Liver (tissue), 9 donors: Measurements from ENCODE around the gene KDM5A. TPM values are rescaled to one million over a fixed set of nuclear protein-coding genes. Genes with fewer than 3 reads are reported as not detected.

Source experiments
- DNase-seq: peaks from one replicate; pipeline ENCODE4 v3.0.0-alpha.2; 2017; ENCODE audit warnings: low spot score
- H3K27ac ChIP-seq, 2 donors: one replicate each; pipeline ENCODE4 v1.7.0; 2013; ENCODE audit warnings: inconsistent platforms in 2 of 2, low read length in 2 of 2, control low read depth in 1 of 2, low read depth in 1 of 2, mild to moderate bottlenecking in 1 of 2
- H3K27me3 ChIP-seq, 4 donors: one replicate each; pipeline versions ENCODE4 v1.6.1 to v1.7.0; 2013; ENCODE audit warnings: low read length in 3 of 4, inconsistent platforms in 1 of 4, mild to moderate bottlenecking in 1 of 4, moderate library complexity in 1 of 4; ENCODE audit not compliant: control insufficient read depth in 4 of 4, insufficient read depth in 4 of 4
- H3K36me3 ChIP-seq, 4 donors: one replicate each; pipeline versions ENCODE4 v1.6.1 to v1.7.0; 2013; ENCODE audit warnings: low read length in 3 of 4, mild to moderate bottlenecking in 3 of 4, low read depth in 1 of 4, moderate library complexity in 1 of 4; ENCODE audit not compliant: control insufficient read depth in 4 of 4, insufficient read depth in 3 of 4
- H3K4me1 ChIP-seq, 4 donors: one replicate each; pipeline versions ENCODE4 v1.6.1 to v1.7.0; 2013; ENCODE audit warnings: low read length in 3 of 4, mild to moderate bottlenecking in 3 of 4, moderate library complexity in 1 of 4; ENCODE audit not compliant: control insufficient read depth in 4 of 4, insufficient read depth in 4 of 4
- H3K4me3 ChIP-seq, 3 donors: one replicate each; pipeline versions ENCODE4 v1.6.1 to v1.7.0; 2013; ENCODE audit warnings: low read length in 3 of 3, control low read depth in 1 of 3, low read depth in 1 of 3, mild to moderate bottlenecking in 1 of 3
- H3K9ac ChIP-seq, 2 donors: one replicate each; pipeline ENCODE4 v1.7.0; 2013; ENCODE audit warnings: low read length in 2 of 2, mild to moderate bottlenecking in 2 of 2, moderate library complexity in 2 of 2, control low read depth in 1 of 2, low read depth in 1 of 2
- H3K9me3 ChIP-seq, 4 donors: one replicate each; pipeline versions ENCODE4 v1.6.1 to v1.7.0; 2013; ENCODE audit warnings: low read length in 3 of 4; ENCODE audit not compliant: control insufficient read depth in 4 of 4
- ATF3 ChIP-seq: IDR thresholded peaks from 2 replicates; pipeline ENCODE4 v1.6.1; 2016; ENCODE audit warnings: antibody characterized with exemption
- CTCF ChIP-seq: fragments of 150-350 bp; IDR thresholded peaks from 2 replicates; pipeline ENCODE4 v1.5.1; 2017; ENCODE audit warnings: improper control_type of control experiment, low read depth, low read length; ENCODE audit not compliant: missing input control
- EGR1 ChIP-seq, 2 donors: IDR thresholded peaks; 2 replicates each; pipeline ENCODE4 v1.6.1; 2016 to 2018; ENCODE audit warnings: antibody characterized with exemption in 2 of 2, low read depth in 2 of 2
- FOXA1 ChIP-seq: IDR thresholded peaks from 2 replicates; pipeline ENCODE4 v1.6.1; 2016; ENCODE audit warnings: antibody characterized with exemption
- FOXA2 ChIP-seq: IDR thresholded peaks from 2 replicates; pipeline ENCODE4 v1.6.1; 2016; ENCODE audit warnings: antibody characterized with exemption
- GABPA ChIP-seq, 2 donors: IDR thresholded peaks in 1 of 2; conservative IDR thresholded peaks in 1 of 2; 2 replicates each; pipeline ENCODE4 v1.6.1; 2016; ENCODE audit warnings: antibody characterized with exemption in 2 of 2, mild to moderate bottlenecking in 1 of 2, moderate library complexity in 1 of 2
- HNF4A ChIP-seq, 2 donors: conservative IDR thresholded peaks; 2 replicates each; pipeline ENCODE4 v1.6.1; 2016; ENCODE audit warnings: antibody characterized with exemption in 2 of 2, mild to moderate bottlenecking in 2 of 2
- HNF4G ChIP-seq: IDR thresholded peaks from 2 replicates; pipeline ENCODE4 v1.6.1; 2016; ENCODE audit warnings: antibody characterized with exemption
- JUND ChIP-seq, 2 donors: IDR thresholded peaks; 2 replicates each; pipeline ENCODE4 v1.6.1; 2016; ENCODE audit warnings: antibody characterized with exemption in 2 of 2
- MAX ChIP-seq: IDR thresholded peaks from 2 replicates; pipeline ENCODE4 v1.6.1; 2016; ENCODE audit warnings: antibody characterized with exemption
- NR2F2 ChIP-seq: IDR thresholded peaks from 2 replicates; pipeline ENCODE4 v1.6.1; 2016; ENCODE audit warnings: antibody characterized with exemption
- RAD21 ChIP-seq, 2 donors: IDR thresholded peaks; 2 replicates each; pipeline ENCODE4 v1.6.1; 2016; ENCODE audit warnings: antibody characterized with exemption in 2 of 2, mild to moderate bottlenecking in 2 of 2
- REST ChIP-seq: IDR thresholded peaks from 2 replicates; pipeline ENCODE4 v1.6.1; 2016; ENCODE audit warnings: antibody characterized with exemption, mild to moderate bottlenecking
- RXRA ChIP-seq, 2 donors: IDR thresholded peaks; 2 replicates each; pipeline ENCODE4 v1.6.1; 2017 to 2018; ENCODE audit warnings: antibody characterized with exemption in 2 of 2, mild to moderate bottlenecking in 1 of 2
- SP1 ChIP-seq: IDR thresholded peaks from 2 replicates; pipeline ENCODE4 v1.6.1; 2018; ENCODE audit warnings: antibody characterized with exemption, mild to moderate bottlenecking
- TAF1 ChIP-seq: conservative IDR thresholded peaks from 2 replicates; pipeline ENCODE4 v1.6.1; 2016; ENCODE audit warnings: antibody characterized with exemption, mild to moderate bottlenecking
- YY1 ChIP-seq: IDR thresholded peaks from 2 replicates; pipeline ENCODE4 v1.6.1; 2016; ENCODE audit warnings: antibody characterized with exemption, mild to moderate bottlenecking
- ZBTB33 ChIP-seq: IDR thresholded peaks from 2 replicates; pipeline ENCODE4 v1.6.1; 2016; ENCODE audit warnings: antibody characterized with exemption
- WGBS: extraction: QIAGEN DNeasy Blood & Tissue Kit; methylation state at CpG from one replicate; pipeline ENCODE4 v1.1.7; 2013; 5-methylcytosine and 5-hydroxymethylcytosine counted together
- polyA plus RNA-seq, 2 donors: library from polyadenylated mRNA; stranded (reverse) in 1 of 2; unstranded in 1 of 2; fragments of 200-250 nt in 1 of 2; fragments of >200 nt in 1 of 2; fragmentation: Nextera tagmentation in 1 of 2; extraction: Ambion mirVana in 1 of 2; gene quantifications; one replicate each; pipeline versions ENCODE4 v1.2.1 to v1.2.3, GENCODE V29; 2013 to 2015
- total RNA-seq, 2 donors: library from RNA; depleted of rRNA; stranded (reverse); fragments of >200 nt; gene quantifications; one replicate each; pipeline ENCODE4 v1.2.3, GENCODE V29; 2014
- donor health status: healthy.
- donor health status: healthy.
- donor health status: healthy.
- donor health status: healthy.
- donor health status: healthy.

KDM5A gene
- total and polyA plus RNA-seq, 4 donors: 7.2 to 33.7 (median 23.6) TPM

GRCh38 chr12:414859-415258 lies 25.7 kb upstream of the KDM5A start:
- H3K27ac ChIP-seq: no peak overlapping the region
- WGBS: 97% methylated on average over 2 of the region's 2 CpGs
- TF ChIP-seq RAD21 (IDR thresholded peaks at IDR 0.05): no peak
- no peak for TF ChIP-seq TAF1
- TF ChIP-seq HNF4G: no peak
- no peak for TF ChIP-seq YY1
- TF ChIP-seq ATF3: no peak
- TF ChIP-seq ZBTB33: no peak
- no peak for TF ChIP-seq REST
- H3K9me3 ChIP-seq: no peaks in the 10 kb centered on the region
- no peaks in the 10 kb centered on the region for H3K27me3 ChIP-seq
- DNase-seq: no peak
- no peak overlapping the region for H3K9ac ChIP-seq
- H3K36me3 ChIP-seq: peaks cover 5 to 20% (median 11%) of the 10 kb centered on the region in 4 donors
- no peak overlapping the region for H3K4me3 ChIP-seq
- H3K4me1 ChIP-seq: no peaks in the 10 kb centered on the region

- H3K4me1 ChIP-seq: peaks cover 0 to 15% (median 11%) of the 10 kb centered on the region in 4 donors
- no peaks in the 10 kb centered on the region for H3K9me3 ChIP-seq
- no peaks in the 10 kb centered on the region for H3K36me3 ChIP-seq
- TF ChIP-seq RAD21 (IDR thresholded peaks at IDR 0.05) (no peak), NR2F2 (no peak), MAX (no peak), FOXA1 (no peak), REST (no peak), HNF4A (conservative IDR thresholded peaks at IDR 0.05) (no peak), ATF3 (no peak), RXRA (IDR thresholded peaks at IDR 0.05) (no peak), SP1 (no peak), EGR1 (IDR thresholded peaks at IDR 0.05; ENCODE audit: low read depth in 2 of 2) (no peak), ZBTB33 (no peak), JUND (IDR thresholded peaks at IDR 0.05) (no peak), CTCF (no peak), TAF1 (no peak), FOXA2 (no peak), HNF4G (no peak), YY1 (no peak), GABPA (IDR thresholded peaks at IDR 0.05 in 1 of 2, conservative IDR thresholded peaks at IDR 0.05 in 1 of 2) (no peak)
- WGBS: under 1% methylated on average over 8 of the region's 8 CpGs
- no peak overlapping the region for H3K27ac ChIP-seq
- DNase-seq: no peak
- no peaks in the 10 kb centered on the region for H3K27me3 ChIP-seq
- peak overlapping the region; percentile 57 to 96 (median 86) for H3K4me3 ChIP-seq
- peak overlapping the region; percentile 61 to 86 for H3K9ac ChIP-seq
Measured at GRCh38 chr12:402029-402389, 12.9 kb upstream of the KDM5A start.
